ENCODE results near the gene CCDC137. TPM values are rescaled to one million over a fixed set of nuclear protein-coding genes. Genes with fewer than 3 reads are reported as not detected.

The CCDC137 gene
- total and polyA plus RNA-seq, 2 of the 13 experiments (the other 11 are each of a cell fraction or from before 2014, with no cell fraction given), result 14.6 to 39.1 TPM

DNA sequence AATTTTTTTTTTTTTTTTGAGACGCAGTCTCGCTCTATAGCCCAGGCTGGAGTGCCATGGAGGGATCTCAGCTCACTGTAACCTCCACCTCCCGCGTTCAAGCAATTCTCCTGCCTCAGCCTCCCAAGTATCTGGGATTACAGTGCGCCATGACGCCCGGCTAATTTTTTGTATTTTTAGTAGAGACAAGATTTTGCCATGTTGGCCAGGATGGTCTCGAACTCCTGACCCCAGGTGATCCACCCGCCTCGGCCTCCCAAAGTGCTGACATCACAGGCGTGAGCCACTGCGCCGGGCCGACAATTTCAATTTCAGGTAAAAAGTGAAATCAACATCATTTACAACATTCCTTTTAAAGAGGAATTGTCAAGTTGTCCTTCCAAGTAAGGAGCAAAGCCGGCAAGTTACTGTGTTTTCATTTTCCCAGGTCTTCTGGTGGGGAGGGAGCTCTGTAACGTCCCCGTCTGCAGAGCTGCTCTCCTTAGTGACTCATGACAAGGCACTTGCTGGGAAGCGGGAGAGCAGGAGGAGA is 30.5 kb upstream of the CCDC137 start:
- no TSS peak for BruUV-seq (replicated peaks)
- Histone ChIP-seq H3K36me3 (replicated peaks in 1 of 2; ENCODE audit: control insufficient read depth in 1 of 2, insufficient read depth in 2 of 2, low read length in 2 of 2) (peaks cover 3 to 4% of the 10 kb centered on the region in 2 experiments; a peak in 3 of 5 replicates), H3K4me3 (replicated peaks in 1 of 3; ENCODE audit: insufficient read depth in 1 of 3, low read depth in 2 of 3, low read length in 3 of 3) (peak overlapping the region; percentile 73 to 89 (median 80)), H3K4me1 (ENCODE audit: insufficient read depth, low read length) (peaks cover 36% of the 10 kb centered on the region), H3K9ac (ENCODE audit: insufficient read depth, low read depth, low read length) (peak overlapping the region; percentile 92), H3K79me2 (ENCODE audit: insufficient read depth, low read length) (peaks cover 38% of the 10 kb centered on the region), H3K27ac (ENCODE audit: extremely low read length, insufficient read depth, low read length) (peak overlapping the region; percentile 87), H4K20me1 (ENCODE audit: insufficient read depth, low read length) (peaks cover 19% of the 10 kb centered on the region), H3K4me2 (ENCODE audit: low read depth, low read length) (peak overlapping the region; percentile 95), H3K9me3 (ENCODE audit: low read length) (no peaks in the 10 kb centered on the region), H2AFZ (ENCODE audit: low read length) (no peak overlapping the region), H3K27me3 (ENCODE audit: control insufficient read depth in 1 of 2, insufficient read depth in 2 of 2, low read length in 2 of 2) (no peaks in the 10 kb centered on the region; a peak in 1 of 5 replicates)
- 4% methylated on average over 18 of the region's 18 CpGs for WGBS (ENCODE audit: low lambda C conversion rate)
- ATAC-seq, result no peak
- no peak for DNase-seq (ENCODE audit: low spot score)
- ChIA-PET CTCF (ENCODE audit: low intra/inter-chr PET ratio, low total read pairs) (no interaction called here), POLR2A (interaction anchor here (0.7 to 2.3 kb wide), 10 partner anchors 11 to 78 kb away, joined by 3 to 15 read pairs (median 4); partner anchors contain the start of genes CCDC137, MRPL12 and OXLD1)
- intact Hi-C loops (cut with micrococcal nuclease; ENCODE audit: unreplicated experiment) (loop anchor here (2.0 kb wide), 1 partner anchor 31 kb away; the partner anchor contains the start of genes CCDC137 and OXLD1), in situ Hi-C loops (cut with HindIII; ENCODE audit: extremely low pct_ligation_motif_present, low pct_unique_long_range_greater_than_20kb) (no loop called here)
- FAIRE-seq, result no peak
- TF ChIP-seq ZNF256 (CRISPR knock-in tag; conservative IDR thresholded peaks at IDR 0.05) (0 out of 2 replicates have a peak, but pooled peaks have one; percentile 31), MXD4 (CRISPR knock-in tag; IDR thresholded peaks at IDR 0.05) (no peak), FOSL2 (CRISPR knock-in tag; IDR thresholded peaks at IDR 0.05) (peak; percentile 42; the same call in 1 of the 2 replicates), ZNF800 (CRISPR knock-in tag; IDR thresholded peaks at IDR 0.05) (no peak), ZFP36L1 (CRISPR knock-in tag; IDR thresholded peaks at IDR 0.05) (0 out of 2 replicates have a peak, but pooled peaks have one; percentile 55), ZNF766 (CRISPR knock-in tag; IDR thresholded peaks at IDR 0.05; ENCODE audit: borderline replicate concordance) (no peak), ZNF777 (CRISPR knock-in tag; IDR thresholded peaks at IDR 0.05) (0 out of 2 replicates have a peak, but pooled peaks have one; percentile 18), NRL (CRISPR knock-in tag; IDR thresholded peaks at IDR 0.05; ENCODE audit: borderline replicate concordance) (no peak), FLYWCH1 (CRISPR knock-in tag; IDR thresholded peaks at IDR 0.05) (0 out of 2 replicates have a peak, but pooled peaks have one; percentile 24), SP4 (CRISPR knock-in tag; IDR thresholded peaks at IDR 0.05) (no peak), RXRB (CRISPR knock-in tag; IDR thresholded peaks at IDR 0.05; ENCODE audit: borderline replicate concordance) (no peak), BCL3 (CRISPR knock-in tag; IDR thresholded peaks at IDR 0.05) (0 out of 2 replicates have a peak, but pooled peaks have one; percentile 2), SALL2 (CRISPR knock-in tag; IDR thresholded peaks at IDR 0.05) (0 out of 2 replicates have a peak, but pooled peaks have one; percentile 37), KMT2B (CRISPR knock-in tag; IDR thresholded peaks at IDR 0.05) (no peak), AHR (CRISPR knock-in tag; IDR thresholded peaks at IDR 0.05) (no peak)
- TF ChIP-seq, protein P1, sequence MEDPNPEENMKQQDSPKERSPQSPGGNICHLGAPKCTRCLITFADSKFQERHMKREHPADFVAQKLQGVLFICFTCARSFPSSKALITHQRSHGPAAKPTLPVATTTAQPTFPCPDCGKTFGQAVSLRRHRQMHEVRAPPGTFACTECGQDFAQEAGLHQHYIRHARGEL (CRISPR knock-in tag; IDR thresholded peaks at IDR 0.05), result no peak
- TF ChIP-seq, protein P2, sequence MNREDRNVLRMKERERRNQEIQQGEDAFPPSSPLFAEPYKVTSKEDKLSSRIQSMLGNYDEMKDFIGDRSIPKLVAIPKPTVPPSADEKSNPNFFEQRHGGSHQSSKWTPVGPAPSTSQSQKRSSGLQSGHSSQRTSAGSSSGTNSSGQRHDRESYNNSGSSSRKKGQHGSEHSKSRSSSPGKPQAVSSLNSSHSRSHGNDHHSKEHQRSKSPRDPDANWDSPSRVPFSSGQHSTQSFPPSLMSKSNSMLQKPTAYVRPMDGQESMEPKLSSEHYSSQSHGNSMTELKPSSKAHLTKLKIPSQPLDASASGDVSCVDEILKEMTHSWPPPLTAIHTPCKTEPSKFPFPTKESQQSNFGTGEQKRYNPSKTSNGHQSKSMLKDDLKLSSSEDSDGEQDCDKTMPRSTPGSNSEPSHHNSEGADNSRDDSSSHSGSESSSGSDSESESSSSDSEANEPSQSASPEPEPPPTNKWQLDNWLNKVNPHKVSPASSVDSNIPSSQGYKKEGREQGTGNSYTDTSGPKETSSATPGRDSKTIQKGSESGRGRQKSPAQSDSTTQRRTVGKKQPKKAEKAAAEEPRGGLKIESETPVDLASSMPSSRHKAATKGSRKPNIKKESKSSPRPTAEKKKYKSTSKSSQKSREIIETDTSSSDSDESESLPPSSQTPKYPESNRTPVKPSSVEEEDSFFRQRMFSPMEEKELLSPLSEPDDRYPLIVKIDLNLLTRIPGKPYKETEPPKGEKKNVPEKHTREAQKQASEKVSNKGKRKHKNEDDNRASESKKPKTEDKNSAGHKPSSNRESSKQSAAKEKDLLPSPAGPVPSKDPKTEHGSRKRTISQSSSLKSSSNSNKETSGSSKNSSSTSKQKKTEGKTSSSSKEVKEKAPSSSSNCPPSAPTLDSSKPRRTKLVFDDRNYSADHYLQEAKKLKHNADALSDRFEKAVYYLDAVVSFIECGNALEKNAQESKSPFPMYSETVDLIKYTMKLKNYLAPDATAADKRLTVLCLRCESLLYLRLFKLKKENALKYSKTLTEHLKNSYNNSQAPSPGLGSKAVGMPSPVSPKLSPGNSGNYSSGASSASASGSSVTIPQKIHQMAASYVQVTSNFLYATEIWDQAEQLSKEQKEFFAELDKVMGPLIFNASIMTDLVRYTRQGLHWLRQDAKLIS (CRISPR knock-in tag; IDR thresholded peaks at IDR 0.05), result 0 out of 2 replicates have a peak, but pooled peaks have one; percentile 21
